ENCODE data around the gene ARL4A.

The ARL4A gene

GRCh38 chr7:12709726-12710502 lies 22.5 kb downstream of the ARL4A start:
- no peaks in the 10 kb centered on the region for H3K36me3 ChIP-seq (ENCODE audit: insufficient read depth, low read length)
- no peak overlapping the region for H2AFZ ChIP-seq (ENCODE audit: low read length)
- H3K4me2 ChIP-seq (ENCODE audit: low read depth, low read length, poor library complexity, severe bottlenecking): no peak overlapping the region
- H3K4me3 ChIP-seq (ENCODE audit: low read length, poor library complexity, severe bottlenecking): no peak overlapping the region
- H3F3A ChIP-seq (ENCODE audit: low read depth): no peaks in the 10 kb centered on the region
- no peaks in the 10 kb centered on the region for H3K4me1 ChIP-seq (ENCODE audit: insufficient read depth, low read length, poor library complexity, severe bottlenecking)
- H3K9me2 ChIP-seq (replicated peaks; ENCODE audit: low read depth, low read length): no peaks in the 10 kb centered on the region
- no peaks in the 10 kb centered on the region for H4K20me1 ChIP-seq (ENCODE audit: insufficient read depth, low read length, poor library complexity, severe bottlenecking)
- H3K9ac ChIP-seq (ENCODE audit: low read depth, low read length, poor library complexity, severe bottlenecking): no peak overlapping the region
- H3K9me3 ChIP-seq (ENCODE audit: insufficient read depth, low read depth, low read length): no peaks in the 10 kb centered on the region
- H3K79me2 ChIP-seq (ENCODE audit: insufficient read depth, low read length): no peaks in the 10 kb centered on the region
- H3K27me3 ChIP-seq (ENCODE audit: insufficient read depth, low read length, poor library complexity, severe bottlenecking): no peaks in the 10 kb centered on the region
- TF ChIP-seq CTCF (conservative IDR thresholded peaks at IDR 0.05; ENCODE audit: low read length): no peak
- TF ChIP-seq EZH2phosphoT487 (IDR thresholded peaks at IDR 0.05; ENCODE audit: borderline replicate concordance): no peak

- H3K36me3 ChIP-seq (ENCODE audit: insufficient read depth, low read length): no peaks in the 10 kb centered on the region
- no peaks in the 10 kb centered on the region for H4K20me1 ChIP-seq (ENCODE audit: insufficient read depth, low read length, poor library complexity, severe bottlenecking)
- H3K4me2 ChIP-seq (ENCODE audit: low read depth, low read length, poor library complexity, severe bottlenecking): no peak overlapping the region
- no peaks in the 10 kb centered on the region for H3K27me3 ChIP-seq (ENCODE audit: insufficient read depth, low read length, poor library complexity, severe bottlenecking)
- no peaks in the 10 kb centered on the region for H3F3A ChIP-seq (ENCODE audit: low read depth)
- no peak for TF ChIP-seq CTCF (conservative IDR thresholded peaks at IDR 0.05; ENCODE audit: low read length)
- H3K9me3 ChIP-seq (ENCODE audit: insufficient read depth, low read depth, low read length): no peaks in the 10 kb centered on the region
- no peaks in the 10 kb centered on the region for H3K79me2 ChIP-seq (ENCODE audit: insufficient read depth, low read length)
- H3K9ac ChIP-seq (ENCODE audit: low read depth, low read length, poor library complexity, severe bottlenecking): no peak overlapping the region
- no peak overlapping the region for H3K4me3 ChIP-seq (ENCODE audit: low read length, poor library complexity, severe bottlenecking)
- H3K4me1 ChIP-seq (ENCODE audit: insufficient read depth, low read length, poor library complexity, severe bottlenecking): no peaks in the 10 kb centered on the region
- H2AFZ ChIP-seq (ENCODE audit: low read length): no peak overlapping the region
- no peaks in the 10 kb centered on the region for H3K9me2 ChIP-seq (replicated peaks; ENCODE audit: low read depth, low read length)
These were observed 23.7 kb downstream of the ARL4A start for GRCh38 chr7:12711124-12711523.

GRCh38 chr7:12712236-12712635 lies 24.8 kb downstream of the ARL4A start:
- Histone ChIP-seq H4K20me1 (ENCODE audit: insufficient read depth, low read length, poor library complexity, severe bottlenecking) (no peaks in the 10 kb centered on the region), H3K9me3 (ENCODE audit: insufficient read depth, low read depth, low read length) (no peaks in the 10 kb centered on the region), H3K9me2 (replicated peaks; ENCODE audit: low read depth, low read length) (no peaks in the 10 kb centered on the region), H3K9ac (ENCODE audit: low read depth, low read length, poor library complexity, severe bottlenecking) (no peak overlapping the region), H3K79me2 (ENCODE audit: insufficient read depth, low read length) (no peaks in the 10 kb centered on the region), H3K4me3 (ENCODE audit: low read length, poor library complexity, severe bottlenecking) (no peak overlapping the region), H3F3A (ENCODE audit: low read depth) (no peaks in the 10 kb centered on the region), H3K4me1 (ENCODE audit: insufficient read depth, low read length, poor library complexity, severe bottlenecking) (no peaks in the 10 kb centered on the region), H3K27me3 (ENCODE audit: insufficient read depth, low read length, poor library complexity, severe bottlenecking) (no peaks in the 10 kb centered on the region), H2AFZ (ENCODE audit: low read length) (no peak overlapping the region), H3K36me3 (ENCODE audit: insufficient read depth, low read length) (no peaks in the 10 kb centered on the region), H3K4me2 (ENCODE audit: low read depth, low read length, poor library complexity, severe bottlenecking) (no peak overlapping the region)
- TF ChIP-seq CTCF (conservative IDR thresholded peaks at IDR 0.05; ENCODE audit: low read length) (no peak), EZH2phosphoT487 (IDR thresholded peaks at IDR 0.05; ENCODE audit: borderline replicate concordance) (no peak)

Data from Loucy (cell line).